Measurements from ENCODE around the gene GAS2.

GAS2 gene

GRCh38 chr11:22753416-22753815, 87.0 kb downstream of the GAS2 start:
- Histone ChIP-seq H3K4me2 (ENCODE audit: low read depth, low read length, poor library complexity, severe bottlenecking) (no peak overlapping the region), H3K27me3 (ENCODE audit: low read length) (no peaks in the 10 kb centered on the region)
- TF ChIP-seq CTCF (IDR thresholded peaks at IDR 0.05; ENCODE audit: insufficient read depth, low read length, poor library complexity, severe bottlenecking) (no peak), EZH2phosphoT487 (conservative IDR thresholded peaks at IDR 0.05; ENCODE audit: low read length) (no peak)

GRCh38 chr11:22761066-22761465, 94.7 kb downstream of the GAS2 start:
- H4K20me1 ChIP-seq (ENCODE audit: low read depth, low read length), result no peaks in the 10 kb centered on the region
- H3K9me3 ChIP-seq (ENCODE audit: insufficient read depth, low read length), result no peaks in the 10 kb centered on the region
- no peak overlapping the region for H2AFZ ChIP-seq (ENCODE audit: low read depth, low read length, severe bottlenecking)
- H3K9ac ChIP-seq (ENCODE audit: low read length), result no peak overlapping the region
- H3K27ac ChIP-seq (ENCODE audit: low read depth, low read length), result no peak overlapping the region
- H3K9me2 ChIP-seq (replicated peaks; ENCODE audit: insufficient read depth, low read length), result no peaks in the 10 kb centered on the region
- H3K36me3 ChIP-seq (ENCODE audit: low read length), result no peaks in the 10 kb centered on the region
- H3K27me3 ChIP-seq (ENCODE audit: low read length), result no peaks in the 10 kb centered on the region
- H3F3A ChIP-seq (ENCODE audit: insufficient read depth), result no peaks in the 10 kb centered on the region
- no peak overlapping the region for H3K4me3 ChIP-seq (ENCODE audit: insufficient read depth, low read length, poor library complexity, severe bottlenecking)
- TF ChIP-seq EZH2phosphoT487 (conservative IDR thresholded peaks at IDR 0.05; ENCODE audit: low read length), result no peak
- TF ChIP-seq CTCF (IDR thresholded peaks at IDR 0.05; ENCODE audit: insufficient read depth, low read length, poor library complexity, severe bottlenecking), result no peak
- H3K79me2 ChIP-seq (ENCODE audit: insufficient read depth, low read length), result no peaks in the 10 kb centered on the region
- H3K4me2 ChIP-seq (ENCODE audit: low read depth, low read length, poor library complexity, severe bottlenecking), result no peak overlapping the region

More at GRCh38 chr11:22753416-22753815, 87.0 kb downstream of the GAS2 start:
- H4K20me1 ChIP-seq (ENCODE audit: low read depth, low read length), result no peaks in the 10 kb centered on the region
- no peak overlapping the region for H3K27ac ChIP-seq (ENCODE audit: low read depth, low read length)
- H3F3A ChIP-seq (ENCODE audit: insufficient read depth), result no peaks in the 10 kb centered on the region
- H3K9ac ChIP-seq (ENCODE audit: low read length), result no peak overlapping the region
- no peaks in the 10 kb centered on the region for H3K9me3 ChIP-seq (ENCODE audit: insufficient read depth, low read length)
- H3K36me3 ChIP-seq (ENCODE audit: low read length), result no peaks in the 10 kb centered on the region
- no peaks in the 10 kb centered on the region for H3K9me2 ChIP-seq (replicated peaks; ENCODE audit: insufficient read depth, low read length)
- H3K4me3 ChIP-seq (ENCODE audit: insufficient read depth, low read length, poor library complexity, severe bottlenecking), result no peak overlapping the region
- H2AFZ ChIP-seq (ENCODE audit: low read depth, low read length, severe bottlenecking), result no peak overlapping the region
- H3K79me2 ChIP-seq (ENCODE audit: insufficient read depth, low read length), result no peaks in the 10 kb centered on the region

GRCh38 chr11:22763166-22763565, 96.8 kb downstream of the GAS2 start:
- no peaks in the 10 kb centered on the region for H3K9me2 ChIP-seq (replicated peaks; ENCODE audit: insufficient read depth, low read length)
- H3K4me2 ChIP-seq (ENCODE audit: low read depth, low read length, poor library complexity, severe bottlenecking), result no peak overlapping the region
- H3K79me2 ChIP-seq (ENCODE audit: insufficient read depth, low read length), result no peaks in the 10 kb centered on the region
- H3K27me3 ChIP-seq (ENCODE audit: low read length), result no peaks in the 10 kb centered on the region
- H3K9me3 ChIP-seq (ENCODE audit: insufficient read depth, low read length), result no peaks in the 10 kb centered on the region
- H3K9ac ChIP-seq (ENCODE audit: low read length), result no peak overlapping the region
- no peak overlapping the region for H3K27ac ChIP-seq (ENCODE audit: low read depth, low read length)
- no peaks in the 10 kb centered on the region for H3K36me3 ChIP-seq (ENCODE audit: low read length)
- H3F3A ChIP-seq (ENCODE audit: insufficient read depth), result no peaks in the 10 kb centered on the region
- no peaks in the 10 kb centered on the region for H4K20me1 ChIP-seq (ENCODE audit: low read depth, low read length)
- no peak overlapping the region for H2AFZ ChIP-seq (ENCODE audit: low read depth, low read length, severe bottlenecking)
- TF ChIP-seq EZH2phosphoT487 (conservative IDR thresholded peaks at IDR 0.05; ENCODE audit: low read length), result no peak
- no peak overlapping the region for H3K4me3 ChIP-seq (ENCODE audit: insufficient read depth, low read length, poor library complexity, severe bottlenecking)

DNA sequence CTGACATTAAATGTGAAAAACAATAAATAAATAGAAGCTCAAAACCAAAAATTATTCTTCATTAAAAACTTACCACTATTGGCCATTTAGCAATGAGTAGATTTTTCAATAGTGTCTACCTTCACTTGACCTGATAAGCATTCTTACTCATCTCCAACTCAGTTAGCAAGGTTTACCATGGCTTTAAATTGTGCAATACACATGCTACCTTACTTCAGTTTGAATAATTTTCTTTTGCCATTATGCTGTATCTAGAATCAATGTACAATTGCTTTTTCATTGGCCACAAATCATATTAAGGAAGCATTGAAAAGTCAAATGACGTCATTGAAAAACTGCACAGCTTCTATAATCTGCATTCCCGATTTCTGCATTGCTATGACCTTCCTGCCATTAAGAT, 98.3 kb downstream of the GAS2 start:
- Histone ChIP-seq H3K9ac (ENCODE audit: low read length) (no peak overlapping the region), H4K20me1 (ENCODE audit: low read depth, low read length) (no peaks in the 10 kb centered on the region), H3K36me3 (ENCODE audit: low read length) (no peaks in the 10 kb centered on the region), H3K9me3 (ENCODE audit: insufficient read depth, low read length) (no peaks in the 10 kb centered on the region), H3F3A (ENCODE audit: insufficient read depth) (no peaks in the 10 kb centered on the region), H3K4me3 (ENCODE audit: insufficient read depth, low read length, poor library complexity, severe bottlenecking) (no peak overlapping the region), H3K9me2 (replicated peaks; ENCODE audit: insufficient read depth, low read length) (no peaks in the 10 kb centered on the region), H3K27ac (ENCODE audit: low read depth, low read length) (no peak overlapping the region), H3K27me3 (ENCODE audit: low read length) (no peaks in the 10 kb centered on the region), H3K4me2 (ENCODE audit: low read depth, low read length, poor library complexity, severe bottlenecking) (no peak overlapping the region), H3K79me2 (ENCODE audit: insufficient read depth, low read length) (no peaks in the 10 kb centered on the region), H2AFZ (ENCODE audit: low read depth, low read length, severe bottlenecking) (no peak overlapping the region)
- TF ChIP-seq CTCF (IDR thresholded peaks at IDR 0.05; ENCODE audit: insufficient read depth, low read length, poor library complexity, severe bottlenecking), result no peak
- no peak for TF ChIP-seq EZH2phosphoT487 (conservative IDR thresholded peaks at IDR 0.05; ENCODE audit: low read length)
